GM12891 (cell line): ENCODE measurements around the gene CEP72.
"Not testable (repeated sequence)": the region's sequence is repeated elsewhere in the genome, so short reads cannot be mapped to it uniquely, and the experiment has no call there.

Source experiments
- PAX5 ChIP-seq: IDR thresholded peaks from 2 replicates; pipeline ENCODE4 v1.6.1; 2011; ENCODE audit warnings: low read length, moderate library complexity, mild to moderate bottlenecking; ENCODE audit not compliant: insufficient read depth, severe bottlenecking
- POLR2A ChIP-seq: IDR thresholded peaks from 2 replicates; pipeline ENCODE4 v1.6.1; 2011; ENCODE audit warnings: low read depth, low read length, control low read depth
- POLR2AphosphoS5 ChIP-seq: IDR thresholded peaks from 2 replicates; pipeline ENCODE4 v1.6.1; 2011; ENCODE audit warnings: low read depth, low read length, control low read depth
- POU2F2 ChIP-seq: IDR thresholded peaks from 2 replicates; pipeline ENCODE4 v1.6.1; 2011; ENCODE audit warnings: low read depth, mild to moderate bottlenecking, control low read depth, low read length, moderate library complexity
- SPI1 ChIP-seq: IDR thresholded peaks from 2 replicates; pipeline ENCODE4 v1.6.1; 2011; ENCODE audit warnings: low read depth, low read length, control low read depth
- TAF1 ChIP-seq: IDR thresholded peaks from 2 replicates; pipeline ENCODE4 v1.6.1; 2011; ENCODE audit warnings: low read depth, low read length, control low read depth

- not testable (repeated sequence) for TF ChIP-seq POLR2AphosphoS5, POLR2A, TAF1, SPI1, POU2F2, PAX5
These were observed 34.9 kb upstream of the CEP72 start for GRCh38 chr5:577214-577613.
